Testis (tissue), 3 donors: ENCODE data around the gene EVC. TPM values are rescaled to one million over a fixed set of nuclear protein-coding genes. Genes with fewer than 3 reads are reported as not detected.

Experiments used
- DNase-seq: peaks from one replicate; pipeline ENCODE4 v3.0.0-alpha.2; 2019
- H3K27ac ChIP-seq, 2 donors: fragments of 200-600 bp; sonication (generic); one replicate each; pipeline ENCODE4 v1.5.1; 2019
- H3K27me3 ChIP-seq: fragments of 200-600 bp; sonication (generic); one replicate; pipeline ENCODE4 v1.5.1; 2019
- H3K36me3 ChIP-seq: fragments of 200-600 bp; sonication (generic); one replicate; pipeline ENCODE4 v1.5.1; 2017; ENCODE audit warnings: low read depth; ENCODE audit errors: missing control alignments
- H3K4me1 ChIP-seq: fragments of 200-600 bp; sonication (generic); one replicate; pipeline ENCODE4 v1.5.1; 2019
- H3K4me3 ChIP-seq, 2 donors: fragments of 200-600 bp; sonication (generic); one replicate each; pipeline ENCODE4 v1.5.1; 2017 to 2019
- H3K9me3 ChIP-seq: fragments of 200-600 bp; sonication (generic); one replicate; pipeline ENCODE4 v1.5.1; 2017
- POLR2A ChIP-seq: fragments of 450-650 bp; IDR thresholded peaks from one replicate; pipeline ENCODE4 v1.6.1; 2017; ENCODE audit warnings: antibody characterized with exemption, mild to moderate bottlenecking, moderate library complexity
- WGBS, 2 donors: methylation state at CpG; one replicate each; pipeline ENCODE4 v1.1.5; 2018; 5-methylcytosine and 5-hydroxymethylcytosine counted together
- intact Hi-C: fragments of 100-400 bp; cut with DNase I; formaldehyde crosslinking; loops from one replicate; pipeline ENCODE4 v1.15.1; 2023; ENCODE audit warnings: low total_unique reads
- polyA plus RNA-seq: library from polyadenylated mRNA; stranded (reverse); fragments of 350-450 nt; fragmentation: Illumina TruSeq; extraction: RNeasy Lipid Tissue Mini Kit (QIAGEN cat#74804); gene quantifications from one replicate; pipeline ENCODE4 v1.2.3, GENCODE V29; 2014; ENCODE audit warnings: low read depth, low replicate concordance; ENCODE audit not compliant: insufficient read depth
- total RNA-seq, 2 donors: library from RNA; depleted of rRNA; stranded (reverse); fragments of >200 nt; gene quantifications; one replicate each; pipeline ENCODE4 v1.2.3, GENCODE V29; 2016
- TF ChIP-seq, protein P1 (sequence below), 3 experiments: fragments of 450-650 bp in 2 of 3; fragments of 200-600 bp in 1 of 3; sonication (generic) in 1 of 3; IDR thresholded peaks; one replicate each; pipeline ENCODE4 v1.5.1; 2016 to 2019; ENCODE audit warnings: antibody characterized with exemption in 3 of 3, mild to moderate bottlenecking in 2 of 3, moderate library complexity in 1 of 3

EVC gene
- total and polyA plus RNA-seq, 3 donors from 2014 or later: 9.0 to 39.6 (median 33.4) TPM

DNA sequence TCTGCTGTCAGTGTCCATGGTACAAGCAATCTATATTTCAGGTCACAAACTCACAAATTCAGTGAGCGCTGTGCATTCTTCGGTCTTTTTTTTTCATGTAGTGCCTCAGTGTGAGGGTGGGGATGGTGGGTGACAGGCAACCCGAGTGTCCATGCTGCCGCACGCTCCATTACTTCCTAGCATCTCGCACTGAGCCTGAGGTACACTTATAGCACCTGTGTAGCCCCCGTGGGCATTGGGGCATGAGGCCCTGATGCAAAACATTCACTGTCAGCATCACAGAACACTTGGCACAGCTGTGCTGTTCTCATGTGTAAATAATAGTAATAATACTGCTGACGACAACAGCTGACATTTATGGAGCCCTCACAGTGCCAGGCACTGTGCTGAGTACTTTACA lies 34.2 kb upstream of the EVC start:
- WGBS, 2 donors: 98 to 100% methylated on average over 8 of the region's 8 CpGs
- no peak for DNase-seq
- Histone ChIP-seq H3K27me3 (no peaks in the 10 kb centered on the region), H3K36me3 (no peaks in the 10 kb centered on the region), H3K27ac (no peak overlapping the region), H3K4me1 (no peaks in the 10 kb centered on the region), H3K4me3 (no peak overlapping the region), H3K9me3 (no peaks in the 10 kb centered on the region)
- intact Hi-C loops: no loop called here
- no peak for TF ChIP-seq POLR2A
- TF ChIP-seq, protein P1, sequence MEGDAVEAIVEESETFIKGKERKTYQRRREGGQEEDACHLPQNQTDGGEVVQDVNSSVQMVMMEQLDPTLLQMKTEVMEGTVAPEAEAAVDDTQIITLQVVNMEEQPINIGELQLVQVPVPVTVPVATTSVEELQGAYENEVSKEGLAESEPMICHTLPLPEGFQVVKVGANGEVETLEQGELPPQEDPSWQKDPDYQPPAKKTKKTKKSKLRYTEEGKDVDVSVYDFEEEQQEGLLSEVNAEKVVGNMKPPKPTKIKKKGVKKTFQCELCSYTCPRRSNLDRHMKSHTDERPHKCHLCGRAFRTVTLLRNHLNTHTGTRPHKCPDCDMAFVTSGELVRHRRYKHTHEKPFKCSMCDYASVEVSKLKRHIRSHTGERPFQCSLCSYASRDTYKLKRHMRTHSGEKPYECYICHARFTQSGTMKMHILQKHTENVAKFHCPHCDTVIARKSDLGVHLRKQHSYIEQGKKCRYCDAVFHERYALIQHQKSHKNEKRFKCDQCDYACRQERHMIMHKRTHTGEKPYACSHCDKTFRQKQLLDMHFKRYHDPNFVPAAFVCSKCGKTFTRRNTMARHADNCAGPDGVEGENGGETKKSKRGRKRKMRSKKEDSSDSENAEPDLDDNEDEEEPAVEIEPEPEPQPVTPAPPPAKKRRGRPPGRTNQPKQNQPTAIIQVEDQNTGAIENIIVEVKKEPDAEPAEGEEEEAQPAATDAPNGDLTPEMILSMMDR (IDR thresholded peaks at IDR 0.05): no peak

DNA sequence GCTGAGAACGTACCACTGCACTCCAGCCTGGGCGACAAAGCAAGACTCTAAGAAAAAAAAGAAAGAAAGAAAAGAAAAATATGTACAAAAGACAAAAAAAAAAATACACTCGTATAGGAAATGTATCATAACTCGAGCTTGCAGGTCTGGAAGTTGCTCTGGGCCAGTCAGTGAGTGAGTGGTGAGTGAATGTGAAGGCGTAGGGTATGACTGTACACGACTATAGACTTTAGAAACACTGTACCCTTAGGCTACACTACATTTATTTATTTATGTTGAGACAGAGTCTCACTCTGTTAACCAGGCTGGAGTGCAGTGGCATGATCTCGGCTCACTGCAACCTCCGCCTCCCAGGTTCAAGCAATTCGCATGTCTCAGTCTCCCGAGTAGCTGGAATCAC lies 32.0 kb upstream of the EVC start:
- no peaks in the 10 kb centered on the region for H3K27me3 ChIP-seq
- no peak for DNase-seq
- intact Hi-C loops: no loop called here
- no peaks in the 10 kb centered on the region for H3K4me1 ChIP-seq
- H3K9me3 ChIP-seq: no peaks in the 10 kb centered on the region
- H3K27ac ChIP-seq: no peak overlapping the region
- TF ChIP-seq, protein P1 (IDR thresholded peaks at IDR 0.05): no peak
- no peak for TF ChIP-seq POLR2A
- no peaks in the 10 kb centered on the region for H3K36me3 ChIP-seq
- no peak overlapping the region for H3K4me3 ChIP-seq
- 89 to 94% methylated on average over 10 of the region's 10 CpGs for WGBS, 2 donors

DNA sequence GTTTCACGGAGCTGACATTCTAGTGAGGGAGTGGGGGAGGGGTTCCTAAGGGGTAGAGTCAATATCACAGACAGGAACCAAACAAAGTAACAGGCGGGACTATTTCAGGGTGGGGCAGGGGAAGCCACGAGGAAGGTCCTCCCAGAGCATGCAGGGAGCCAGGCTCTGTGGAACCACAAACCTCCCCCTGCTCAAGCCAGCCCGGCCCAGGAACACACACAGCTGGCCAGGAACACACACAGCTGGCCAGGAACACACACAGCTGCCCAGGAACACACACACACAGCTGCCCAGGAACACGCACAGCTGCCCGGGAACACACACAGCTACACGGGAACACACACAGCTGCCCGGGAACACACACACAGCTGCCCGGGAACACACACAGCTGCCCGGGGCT lies 27.4 kb upstream of the EVC start:
- DNase-seq: peak; percentile 52
- Histone ChIP-seq H3K4me1 (no peaks in the 10 kb centered on the region), H3K9me3 (no peaks in the 10 kb centered on the region), H3K4me3 (no peak overlapping the region), H3K36me3 (no peaks in the 10 kb centered on the region), H3K27ac (no peak overlapping the region), H3K27me3 (no peaks in the 10 kb centered on the region)
- 53 to 57% methylated on average over 7 to 10 of the region's 10 CpGs for WGBS, 2 donors
- TF ChIP-seq, protein P1 (IDR thresholded peaks at IDR 0.05): no peak
- TF ChIP-seq POLR2A: no peak
- intact Hi-C loops: no loop called here

DNA sequence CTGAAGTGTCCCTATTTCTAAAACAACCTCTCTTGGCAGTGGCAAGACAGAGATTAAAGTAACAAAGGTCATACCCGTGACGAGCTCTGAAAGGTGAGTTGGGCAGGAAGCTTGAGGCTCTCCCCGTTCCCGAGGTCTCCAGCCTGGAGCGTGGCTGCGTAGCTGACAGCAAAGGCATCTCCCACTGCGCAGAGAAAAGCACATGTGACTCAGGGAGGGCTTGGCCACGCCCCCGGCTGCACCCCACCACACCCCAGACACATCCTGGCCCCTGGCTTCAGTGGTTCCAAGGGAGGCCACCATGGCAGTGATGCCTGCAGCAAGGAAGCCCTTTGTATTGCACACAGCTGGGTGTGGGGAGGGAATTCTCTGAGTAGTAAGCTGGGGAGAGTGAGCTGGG lies 25.7 kb upstream of the EVC start:
- H3K9me3 ChIP-seq: no peaks in the 10 kb centered on the region
- intact Hi-C loops: no loop called here
- no peak for DNase-seq
- no peaks in the 10 kb centered on the region for H3K4me1 ChIP-seq
- WGBS, 2 donors: 90 to 93% methylated on average over 3 to 9 of the region's 9 CpGs
- H3K27me3 ChIP-seq: no peaks in the 10 kb centered on the region
- no peak overlapping the region for H3K27ac ChIP-seq
- no peaks in the 10 kb centered on the region for H3K36me3 ChIP-seq
- TF ChIP-seq, protein P1 (IDR thresholded peaks at IDR 0.05): no peak
- no peak for TF ChIP-seq POLR2A
- H3K4me3 ChIP-seq: no peak overlapping the region

DNA sequence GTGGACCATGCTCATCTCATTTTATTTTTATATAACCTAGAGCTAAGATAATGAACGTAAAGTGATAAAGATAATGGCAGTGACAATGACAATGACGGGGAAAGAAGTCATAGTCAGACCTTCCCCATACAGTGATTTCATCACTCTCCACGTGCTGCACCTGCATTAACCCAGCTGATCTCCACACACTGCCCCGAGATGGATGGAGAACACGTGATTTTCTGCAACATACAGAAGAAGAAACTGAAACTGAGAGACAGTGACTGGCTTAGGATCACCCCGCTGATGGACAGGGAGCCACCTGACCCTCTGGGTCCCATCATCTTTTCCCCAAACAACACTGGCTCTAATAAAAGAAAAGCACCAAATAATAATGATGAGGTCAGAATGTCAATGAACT lies 24.7 kb upstream of the EVC start:
- Histone ChIP-seq H3K27ac (no peak overlapping the region), H3K27me3 (no peaks in the 10 kb centered on the region), H3K9me3 (no peaks in the 10 kb centered on the region), H3K36me3 (no peaks in the 10 kb centered on the region), H3K4me1 (no peaks in the 10 kb centered on the region), H3K4me3 (no peak overlapping the region)
- no peak for DNase-seq
- WGBS, 2 donors: 88 to 92% methylated on average over 6 of the region's 6 CpGs
- intact Hi-C loops: no loop called here
- TF ChIP-seq POLR2A: no peak
- TF ChIP-seq, protein P1 (IDR thresholded peaks at IDR 0.05): no peak
